ELF-1 (cell line): ENCODE measurements around the gene NHS.
"Not testable (repeated sequence)": the region's sequence is repeated elsewhere in the genome, so short reads cannot be mapped to it uniquely, and the experiment has no call there.

Source experiments
- DNase-seq: peaks from one replicate; pipeline ENCODE4 v3.0.0-alpha.2; 2016; ENCODE audit warnings: low read depth, low spot score

The NHS gene

GRCh38 chrX:17549107-17549651 lies 174.2 kb downstream of the NHS start:
- peak; percentile 88 for DNase-seq

- DNase-seq, result no peak
These were observed 175.0 kb downstream of the NHS start for GRCh38 chrX:17550011-17550410.

DNA sequence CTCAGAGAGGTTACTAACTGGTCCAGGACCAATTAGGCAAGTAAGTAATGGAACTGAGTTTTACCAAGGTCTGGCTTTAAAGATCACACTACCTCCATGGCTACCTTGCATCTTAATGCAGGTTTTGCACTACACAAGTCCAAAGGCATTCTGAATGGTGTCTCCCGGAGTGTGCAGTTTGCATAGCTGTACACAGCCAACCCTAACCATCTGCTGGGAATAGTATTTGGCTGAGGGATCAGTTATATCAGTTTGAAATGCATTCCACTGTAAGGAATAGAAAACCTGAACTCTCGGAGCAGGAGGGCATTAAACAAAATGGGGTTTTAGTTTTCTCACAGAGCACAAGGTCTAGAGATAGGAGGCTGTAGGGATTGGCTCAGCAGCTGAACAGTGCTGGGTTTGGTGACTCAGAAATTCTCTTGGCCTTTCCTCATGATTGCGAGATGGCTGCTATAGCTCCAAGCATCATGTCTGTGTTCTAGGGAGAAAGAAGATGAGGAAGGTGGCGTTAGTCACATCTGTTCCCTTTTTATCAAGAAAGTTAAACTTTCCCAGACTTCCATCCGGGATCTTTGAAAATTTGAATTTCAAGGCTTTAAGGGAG lies 177.1 kb downstream of the NHS start:
- DNase-seq, result no peak

GRCh38 chrX:17553469-17553868 lies 178.5 kb downstream of the NHS start:
- peak; percentile 67 for DNase-seq

DNA sequence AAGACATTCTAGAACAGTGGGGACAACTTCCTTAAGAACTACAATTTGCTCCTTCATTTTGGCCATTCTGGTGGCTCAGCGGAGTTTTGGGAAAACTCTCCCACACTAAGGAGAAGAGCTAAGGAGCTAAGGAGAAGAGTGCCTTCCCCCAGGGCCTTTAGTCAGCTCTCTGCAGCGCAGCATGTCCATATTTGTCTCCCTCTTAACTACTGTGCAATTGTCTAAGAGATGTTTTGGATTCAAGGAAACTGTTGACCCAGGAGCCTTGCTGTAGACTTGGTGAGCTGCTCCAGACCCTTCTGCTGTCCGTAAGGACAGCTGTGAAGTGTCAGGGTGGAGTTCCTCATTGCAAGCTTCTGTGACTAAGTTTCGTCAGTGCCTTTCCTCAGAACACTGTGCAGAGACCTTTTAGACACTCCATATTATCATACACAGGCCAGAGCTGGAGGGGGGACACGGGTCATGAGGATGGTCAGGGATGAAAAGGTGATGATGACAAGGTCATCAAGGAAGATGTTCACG lies 179.0 kb downstream of the NHS start:
- DNase-seq, result no peak

- no peak for DNase-seq
These were observed 179.9 kb downstream of the NHS start for GRCh38 chrX:17554914-17555313.

DNA sequence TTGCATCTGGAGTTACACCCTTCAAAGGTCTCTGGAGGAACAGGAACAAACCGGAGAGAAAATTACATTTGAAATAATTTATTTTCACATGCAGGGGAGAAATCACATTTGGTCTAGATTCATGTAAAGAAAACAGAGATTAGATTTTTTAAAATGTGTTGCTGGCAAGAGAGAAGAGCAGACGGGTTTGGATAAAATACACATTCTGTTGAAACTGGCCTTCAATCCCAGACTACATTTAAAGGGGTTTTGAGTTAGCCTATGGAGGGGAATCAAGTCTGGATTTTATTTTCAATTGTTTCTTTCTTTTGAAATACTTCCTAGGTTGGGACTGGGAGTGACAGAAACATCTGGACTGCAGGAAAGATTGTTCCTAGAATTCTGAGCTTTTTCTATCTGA lies 180.8 kb downstream of the NHS start:
- no peak for DNase-seq

DNA sequence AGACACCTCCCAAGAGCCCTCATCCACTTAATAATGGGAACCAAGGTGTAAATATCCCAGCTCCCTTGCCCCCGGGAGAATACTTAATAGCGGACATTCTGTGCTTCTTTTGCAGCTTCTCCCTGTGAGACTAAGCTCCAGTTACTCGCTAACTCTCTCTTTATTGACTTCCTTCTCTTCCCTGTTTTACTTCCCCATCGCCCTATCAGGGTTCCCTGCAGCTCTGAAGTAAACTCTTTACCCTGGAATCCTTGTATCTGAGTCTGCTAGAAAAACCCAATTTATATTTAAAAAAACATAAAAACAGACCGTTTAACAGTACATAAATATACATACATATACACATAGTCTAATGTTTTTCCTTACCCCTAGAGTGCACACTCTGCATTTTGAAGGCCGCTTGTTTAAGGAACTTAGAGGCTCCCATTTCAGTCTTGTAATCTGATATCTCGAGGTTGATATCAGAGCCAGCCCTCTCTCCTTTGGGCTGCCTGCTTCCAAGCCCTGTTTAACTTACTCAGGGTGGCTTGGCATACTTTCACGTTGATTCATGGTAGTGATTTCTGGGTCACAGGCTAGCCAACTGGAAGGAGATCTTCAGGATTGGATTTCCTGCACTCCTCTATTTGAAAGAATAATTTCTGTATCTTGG lies 184.9 kb downstream of the NHS start:
- peak; percentile 55 for DNase-seq

- no peak for DNase-seq
These were observed 185.4 kb downstream of the NHS start for GRCh38 chrX:17560385-17560784.

- DNase-seq, result no peak
These were observed 188.1 kb downstream of the NHS start for GRCh38 chrX:17563076-17563475.

- no peak for DNase-seq
These were observed 188.5 kb downstream of the NHS start for GRCh38 chrX:17563515-17563914.

GRCh38 chrX:17564689-17565409 lies 189.8 kb downstream of the NHS start:
- DNase-seq, result no peak

DNA sequence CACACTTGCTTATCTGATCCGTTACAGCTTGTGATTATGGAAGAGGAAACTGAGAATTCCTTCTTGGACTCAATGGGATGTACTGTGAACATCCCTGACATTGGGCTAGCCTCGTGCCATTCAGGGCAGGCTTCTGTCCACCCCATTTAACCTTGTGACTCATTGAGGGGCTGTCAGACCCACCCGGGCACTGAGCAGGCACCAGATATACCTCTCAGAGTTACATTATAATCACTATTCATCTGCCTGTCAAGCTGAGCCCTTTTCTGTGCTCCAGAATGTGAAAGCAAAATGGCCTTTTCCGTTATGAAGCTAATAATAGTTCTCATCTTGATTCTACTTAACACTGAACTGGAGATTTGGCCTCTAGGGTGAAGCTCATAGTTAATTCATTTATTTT lies 191.7 kb downstream of the NHS start:
- no peak for DNase-seq

GRCh38 chrX:17567187-17567586 lies 192.2 kb downstream of the NHS start:
- DNase-seq, result no peak

- DNase-seq, result no peak
These were observed 192.8 kb downstream of the NHS start for GRCh38 chrX:17567821-17568220.

- not testable (repeated sequence) for DNase-seq
These were observed 193.8 kb downstream of the NHS start for GRCh38 chrX:17568804-17569203.

DNA sequence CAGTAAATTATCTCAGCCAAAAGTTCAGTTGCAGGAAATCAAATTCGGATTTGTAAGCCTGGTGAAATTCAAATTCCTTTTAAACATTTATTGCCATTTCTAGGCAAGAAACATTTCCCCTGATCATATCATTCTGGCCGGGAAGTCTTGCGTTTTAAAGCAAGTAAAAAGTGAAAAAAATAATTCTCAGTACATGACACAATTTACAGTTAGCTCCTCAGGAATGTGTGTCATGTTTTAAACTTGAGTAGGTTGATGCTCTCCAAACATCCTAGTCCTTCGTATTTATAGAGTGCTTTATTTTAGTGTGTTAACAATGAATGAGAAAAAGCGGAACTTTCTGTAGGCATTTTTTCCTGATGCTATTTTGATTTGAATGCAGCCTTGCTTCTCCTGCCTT lies 204.0 kb downstream of the NHS start:
- no peak for DNase-seq

DNA sequence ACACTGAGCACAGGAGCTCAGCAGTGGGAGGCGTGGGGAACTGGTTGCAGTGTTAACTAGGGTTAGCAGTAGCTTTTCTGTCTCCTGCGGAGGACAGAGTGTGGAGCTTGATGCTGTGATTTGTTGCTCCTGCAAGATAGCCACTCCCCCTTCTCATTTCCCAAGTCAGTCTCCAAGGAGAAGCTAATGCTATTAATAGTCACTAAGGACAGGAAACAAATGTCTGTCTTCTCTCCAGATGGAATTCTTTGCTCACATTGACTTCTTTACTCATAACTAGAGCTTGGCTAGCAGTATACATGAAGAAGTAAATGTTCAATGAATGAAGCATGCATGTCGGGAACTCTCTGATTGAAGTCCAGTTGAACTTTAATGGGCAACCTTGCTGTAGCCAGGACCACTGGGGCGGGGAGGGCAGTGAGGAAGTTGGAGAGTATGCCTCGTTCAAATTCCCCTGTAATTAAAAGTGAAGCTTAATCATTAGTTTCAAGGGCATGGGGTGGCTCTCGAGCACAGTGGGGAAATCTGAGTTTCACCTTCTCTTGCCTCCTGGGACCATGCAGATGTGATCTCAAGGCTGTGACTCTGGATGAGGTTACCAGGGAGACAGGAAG lies 205.6 kb downstream of the NHS start:
- no peak for DNase-seq

DNA sequence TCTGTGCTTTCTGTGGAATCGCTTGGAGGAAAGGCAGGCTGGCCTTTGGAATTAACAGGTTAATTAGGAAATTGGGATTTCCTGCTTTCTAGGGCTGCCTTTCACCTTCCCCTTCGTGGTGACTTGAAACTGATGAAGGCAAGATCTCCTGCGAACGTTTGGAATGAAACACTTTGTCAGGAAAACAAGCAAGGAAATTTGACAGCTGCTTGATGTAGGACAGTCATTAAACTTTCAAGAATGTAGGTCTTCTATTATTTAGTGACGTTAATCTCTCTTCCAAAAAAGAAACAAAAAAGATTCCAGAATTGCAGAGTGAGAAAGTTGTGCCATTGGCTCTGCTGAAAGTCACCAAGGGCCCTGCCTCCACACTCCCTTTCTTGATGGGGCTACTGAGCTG lies 206.6 kb downstream of the NHS start:
- DNase-seq, result no peak

GRCh38 chrX:17584248-17584681 lies 209.3 kb downstream of the NHS start:
- no peak for DNase-seq

- no peak for DNase-seq
These were observed 210.0 kb downstream of the NHS start for GRCh38 chrX:17585006-17585405.

DNA sequence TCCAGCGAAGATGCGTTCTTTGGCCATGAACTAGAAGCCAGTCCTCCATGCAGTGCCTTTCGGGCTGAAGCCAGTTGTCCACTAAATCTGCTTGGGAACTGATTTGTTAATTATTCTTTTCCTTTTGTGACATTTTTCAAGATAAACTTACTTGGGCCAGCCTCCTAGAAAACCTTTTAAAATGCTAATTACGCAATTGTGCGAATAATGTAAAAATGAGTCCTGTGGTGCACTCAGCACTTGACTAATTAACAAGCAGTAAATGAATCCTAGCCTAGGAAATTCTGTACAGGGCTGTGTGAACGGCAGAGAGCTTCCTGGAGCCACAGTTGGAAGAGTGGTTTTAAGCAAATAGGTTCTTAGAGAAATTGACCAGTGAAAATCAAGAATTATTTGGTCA lies 212.4 kb downstream of the NHS start:
- no peak for DNase-seq
